Measurements from ENCODE around the gene DZIP3.

GRCh38 chr3:108564564-108564963 is 25.0 kb upstream of the DZIP3 start:
- no peak for TF ChIP-seq CTCF (conservative IDR thresholded peaks at IDR 0.05; ENCODE audit: low read length)
- no peak for TF ChIP-seq EZH2phosphoT487 (IDR thresholded peaks at IDR 0.05; ENCODE audit: borderline replicate concordance, low read depth, low read length)
